ENCODE data around the gene HDGF. TPM values are rescaled to one million over a fixed set of nuclear protein-coding genes. Genes with fewer than 3 reads are reported as not detected.

The HDGF gene
- total RNA-seq (100 to 1,000 TPM; 120 to 148 TPM), polyA plus RNA-seq (100 to 1,000 TPM in 1 of 2 donors, 10 to 100 TPM in 1; 41.7 to 119 TPM)

- no peaks in the 10 kb centered on the region for H3K27me3 ChIP-seq (ENCODE audit: control insufficient read depth in 4 of 4, insufficient read depth in 4 of 4, low read length in 3 of 4)
- under 1% methylated on average over 48 of the region's 48 CpGs for WGBS
- DNase-seq (ENCODE audit: low spot score) = no peak
- no peaks in the 10 kb centered on the region for H3K9me3 ChIP-seq (ENCODE audit: control insufficient read depth in 4 of 4, low read length in 3 of 4)
- H3K27ac ChIP-seq (ENCODE audit: low read depth in 1 of 2, low read length in 2 of 2) = peak within 1 kb of the TSS; percentile 96 to 97
- peak within 1 kb of the TSS; percentile 84 to 92 (median 91) for H3K4me3 ChIP-seq (ENCODE audit: low read depth in 1 of 3, low read length in 3 of 3)
- H3K36me3 ChIP-seq (ENCODE audit: control insufficient read depth in 4 of 4, insufficient read depth in 3 of 4, low read depth in 1 of 4, low read length in 3 of 4) = no peaks in the 10 kb centered on the region
- peaks cover 6 to 47% (median 41%) of the 10 kb centered on the region in 4 donors for H3K4me1 ChIP-seq (ENCODE audit: control insufficient read depth in 4 of 4, insufficient read depth in 4 of 4, low read length in 3 of 4)
- TF ChIP-seq FOXA1 (IDR thresholded peaks at IDR 0.05) = no peak
- H3K9ac ChIP-seq (ENCODE audit: low read depth in 1 of 2, low read length in 2 of 2) = peak within 1 kb of the TSS; percentile 93 to 97
These were observed at the start of gene HDGF for GRCh38 chr1:156751451-156751756. HDGF (minus strand) TSS chr1:156751675; CDS start chr1:156751429, 246 bp downstream.

- TF ChIP-seq TAF1 (conservative IDR thresholded peaks at IDR 0.05) (no peak), CTCF (IDR thresholded peaks at IDR 0.05; ENCODE audit: low read depth, low read length, missing input control) (peak; percentile 76), JUND (IDR thresholded peaks at IDR 0.05) (no peak), FOXA2 (IDR thresholded peaks at IDR 0.05) (no peak), GABPA (IDR thresholded peaks at IDR 0.05 in 1 of 2, conservative IDR thresholded peaks at IDR 0.05 in 1 of 2) (no peak), REST (IDR thresholded peaks at IDR 0.05) (no peak), EGR1 (IDR thresholded peaks at IDR 0.05; ENCODE audit: low read depth in 2 of 2) (no peak), HNF4A (conservative IDR thresholded peaks at IDR 0.05) (no peak), NR2F2 (IDR thresholded peaks at IDR 0.05) (no peak), SP1 (IDR thresholded peaks at IDR 0.05) (no peak), RAD21 (IDR thresholded peaks at IDR 0.05) (peak; percentile 75 to 80)
- TF ChIP-seq, protein P1, sequence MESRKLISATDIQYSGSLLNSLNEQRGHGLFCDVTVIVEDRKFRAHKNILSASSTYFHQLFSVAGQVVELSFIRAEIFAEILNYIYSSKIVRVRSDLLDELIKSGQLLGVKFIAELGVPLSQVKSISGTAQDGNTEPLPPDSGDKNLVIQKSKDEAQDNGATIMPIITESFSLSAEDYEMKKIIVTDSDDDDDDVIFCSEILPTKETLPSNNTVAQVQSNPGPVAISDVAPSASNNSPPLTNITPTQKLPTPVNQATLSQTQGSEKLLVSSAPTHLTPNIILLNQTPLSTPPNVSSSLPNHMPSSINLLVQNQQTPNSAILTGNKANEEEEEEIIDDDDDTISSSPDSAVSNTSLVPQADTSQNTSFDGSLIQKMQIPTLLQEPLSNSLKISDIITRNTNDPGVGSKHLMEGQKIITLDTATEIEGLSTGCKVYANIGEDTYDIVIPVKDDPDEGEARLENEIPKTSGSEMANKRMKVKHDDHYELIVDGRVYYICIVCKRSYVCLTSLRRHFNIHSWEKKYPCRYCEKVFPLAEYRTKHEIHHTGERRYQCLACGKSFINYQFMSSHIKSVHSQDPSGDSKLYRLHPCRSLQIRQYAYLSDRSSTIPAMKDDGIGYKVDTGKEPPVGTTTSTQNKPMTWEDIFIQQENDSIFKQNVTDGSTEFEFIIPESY (IDR thresholded peaks at IDR 0.05) = no peak
- Histone ChIP-seq H3K27ac (ENCODE audit: low read depth in 1 of 2, low read length in 2 of 2) (no peak overlapping the region), H3K9me3 (ENCODE audit: control insufficient read depth in 4 of 4, low read length in 3 of 4) (no peaks in the 10 kb centered on the region), H3K4me3 (ENCODE audit: low read depth in 1 of 3, low read length in 3 of 3) (no peak overlapping the region), H3K4me1 (ENCODE audit: control insufficient read depth in 4 of 4, insufficient read depth in 4 of 4, low read length in 3 of 4) (no peaks in the 10 kb centered on the region), H3K36me3 (ENCODE audit: control insufficient read depth in 4 of 4, insufficient read depth in 3 of 4, low read depth in 1 of 4, low read length in 3 of 4) (peaks cover 18 to 79% (median 62%) of the 10 kb centered on the region in 4 donors), H3K9ac (ENCODE audit: low read depth in 1 of 2, low read length in 2 of 2) (no peak overlapping the region), H3K27me3 (ENCODE audit: control insufficient read depth in 4 of 4, insufficient read depth in 4 of 4, low read length in 3 of 4) (no peaks in the 10 kb centered on the region)
- peak; percentile 52 for DNase-seq (ENCODE audit: low spot score)
- WGBS = 62% methylated on average over 4 of the region's 4 CpGs
These were observed 45.9 kb upstream of the HDGF start for GRCh38 chr1:156797212-156797871.
